GM12865 (cell line): Measurements from ENCODE around the gene PRKCA.

ENCODE experiments used
- DNase-seq: peaks from one replicate; pipeline ENCODE4 v3.0.0; 2010; ENCODE audit warnings: low read depth
- H3K4me3 ChIP-seq: 2 replicates; pipeline ENCODE4 v1.5.1; 2011; ENCODE audit warnings: mild to moderate bottlenecking, low read depth, low read length, control low read depth
- CTCF ChIP-seq: IDR thresholded peaks from 2 replicates; pipeline ENCODE4 v1.5.1; 2011; ENCODE audit warnings: low read length, control low read depth, low read depth, inconsistent platforms; ENCODE audit not compliant: insufficient read depth; ENCODE audit errors: missing control alignments

Gene PRKCA

GRCh38 chr17:66714046-66715023 lies 411.9 kb downstream of the PRKCA start:
- no peak overlapping the region for H3K4me3 ChIP-seq
- no peak for TF ChIP-seq CTCF
- DNase-seq, result peak; percentile 34

- no peak for DNase-seq
- H3K4me3 ChIP-seq, result no peak overlapping the region
- TF ChIP-seq CTCF, result no peak
Observed at GRCh38 chr17:66715076-66715675, 412.8 kb downstream of the PRKCA start.

- peak; percentile 86 for DNase-seq
- H3K4me3 ChIP-seq, result no peak overlapping the region
- TF ChIP-seq CTCF, result peak; percentile 67
Observed at GRCh38 chr17:66715745-66716156, 413.3 kb downstream of the PRKCA start.

GRCh38 chr17:66716236-66717026 lies 414.0 kb downstream of the PRKCA start:
- no peak for DNase-seq
- TF ChIP-seq CTCF, result no peak

GRCh38 chr17:66717641-66718058 lies 415.2 kb downstream of the PRKCA start:
- TF ChIP-seq CTCF, result no peak
- H3K4me3 ChIP-seq, result no peak overlapping the region
- peak; percentile 88 for DNase-seq

More at GRCh38 chr17:66716236-66717026, 414.0 kb downstream of the PRKCA start:
- no peak overlapping the region for H3K4me3 ChIP-seq

GRCh38 chr17:66720027-66720426 lies 417.6 kb downstream of the PRKCA start:
- DNase-seq, result no peak
- no peak overlapping the region for H3K4me3 ChIP-seq
- TF ChIP-seq CTCF, result no peak
